GM10266 (cell line): ENCODE data around the gene VCL.
"Not testable (repeated sequence)": the region's sequence is repeated elsewhere in the genome, so short reads cannot be mapped to it uniquely, and the experiment has no call there.

ENCODE experiments used
- DNase-seq: peaks from one replicate; pipeline ENCODE4 v3.0.0; 2012; ENCODE audit errors: extremely low spot score
- CTCF ChIP-seq: IDR thresholded peaks from 2 replicates; pipeline ENCODE4 v1.5.1; 2012; ENCODE audit warnings: mild to moderate bottlenecking, low read depth; ENCODE audit not compliant: control insufficient read depth, insufficient read depth; ENCODE audit errors: missing control alignments

Gene VCL

GRCh38 chr10:74145133-74145532, 147.2 kb downstream of the VCL start:
- no peak for TF ChIP-seq CTCF
- DNase-seq, result no peak

GRCh38 chr10:74146980-74147379, 149.1 kb downstream of the VCL start:
- DNase-seq, result not testable (repeated sequence)

- TF ChIP-seq CTCF, result no peak
- DNase-seq, result peak; percentile 83
These were observed 152.5 kb downstream of the VCL start, which contains the start of gene AP3M1 for GRCh38 chr10:74150204-74150989. Gene AP3M1 (minus strand): TSS chr10:74150828. CDS start chr10:74138379, 12,449 bp downstream.

GRCh38 chr10:74150990-74151878, 153.3 kb downstream of the VCL start, which contains the start of gene ADK:
Gene ADK (plus strand): TSS chr10:74151221. CDS start chr10:74151279, 58 bp downstream.
- TF ChIP-seq CTCF, result peak; percentile 40

GRCh38 chr10:74151879-74152722, 154.2 kb downstream of the VCL start:
- DNase-seq, result no peak
- TF ChIP-seq CTCF, result no peak

More at GRCh38 chr10:74150990-74151878, 153.3 kb downstream of the VCL start, which contains the start of gene ADK:
- DNase-seq, result peak; percentile 98

GRCh38 chr10:74153123-74153522, 155.2 kb downstream of the VCL start:
- no peak for TF ChIP-seq CTCF
- DNase-seq, result no peak

- TF ChIP-seq CTCF, result no peak
- DNase-seq, result no peak
These were observed 155.8 kb downstream of the VCL start for GRCh38 chr10:74153676-74154075.
